ENCODE measurements around the gene ADGRL3. TPM values are rescaled to one million over a fixed set of nuclear protein-coding genes. Genes with fewer than 3 reads are reported as not detected.

ADGRL3 gene
- total and polyA plus RNA-seq, 7 donors: under 0.01 to 11.9 (median 5.4) TPM

DNA sequence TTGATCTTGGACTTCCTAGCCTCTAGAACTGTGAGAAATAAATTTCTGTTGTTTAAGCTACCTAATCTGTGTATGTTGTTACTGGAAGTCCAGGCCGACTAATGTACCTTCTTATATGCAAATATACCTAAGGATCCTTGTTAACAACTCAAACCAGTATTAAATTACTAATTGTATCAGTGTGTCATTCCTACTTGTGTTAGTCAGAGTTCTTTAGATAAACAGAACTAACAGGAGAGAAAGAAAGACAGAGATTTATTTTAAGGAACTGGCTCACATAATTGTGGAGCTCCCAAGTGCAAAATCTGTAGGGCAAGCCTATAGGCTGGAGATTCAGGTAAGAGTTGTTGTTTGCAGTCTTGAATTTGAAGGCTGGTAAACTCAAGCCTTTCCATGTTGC lies 120.0 kb downstream of the ADGRL3 start:
- no peak overlapping the region for H3K27ac ChIP-seq
- DNase-seq: no peak
- H3K36me3 ChIP-seq: no peaks in the 10 kb centered on the region
- TF ChIP-seq EP300 (IDR thresholded peaks at IDR 0.05) (no peak), POLR2A (IDR thresholded peaks at IDR 0.05) (no peak), POLR2AphosphoS5 (IDR thresholded peaks at IDR 0.05) (no peak)
- TF ChIP-seq, protein P1, sequence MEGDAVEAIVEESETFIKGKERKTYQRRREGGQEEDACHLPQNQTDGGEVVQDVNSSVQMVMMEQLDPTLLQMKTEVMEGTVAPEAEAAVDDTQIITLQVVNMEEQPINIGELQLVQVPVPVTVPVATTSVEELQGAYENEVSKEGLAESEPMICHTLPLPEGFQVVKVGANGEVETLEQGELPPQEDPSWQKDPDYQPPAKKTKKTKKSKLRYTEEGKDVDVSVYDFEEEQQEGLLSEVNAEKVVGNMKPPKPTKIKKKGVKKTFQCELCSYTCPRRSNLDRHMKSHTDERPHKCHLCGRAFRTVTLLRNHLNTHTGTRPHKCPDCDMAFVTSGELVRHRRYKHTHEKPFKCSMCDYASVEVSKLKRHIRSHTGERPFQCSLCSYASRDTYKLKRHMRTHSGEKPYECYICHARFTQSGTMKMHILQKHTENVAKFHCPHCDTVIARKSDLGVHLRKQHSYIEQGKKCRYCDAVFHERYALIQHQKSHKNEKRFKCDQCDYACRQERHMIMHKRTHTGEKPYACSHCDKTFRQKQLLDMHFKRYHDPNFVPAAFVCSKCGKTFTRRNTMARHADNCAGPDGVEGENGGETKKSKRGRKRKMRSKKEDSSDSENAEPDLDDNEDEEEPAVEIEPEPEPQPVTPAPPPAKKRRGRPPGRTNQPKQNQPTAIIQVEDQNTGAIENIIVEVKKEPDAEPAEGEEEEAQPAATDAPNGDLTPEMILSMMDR (IDR thresholded peaks at IDR 0.05): no peak
- H3K4me1 ChIP-seq: peaks cover 0 to 8% (median 0%) of the 10 kb centered on the region in 4 donors
- H3K4me3 ChIP-seq: no peak overlapping the region
- no peaks in the 10 kb centered on the region for H3K27me3 ChIP-seq
- intact Hi-C loops (cut with DNase I): no loop called here
- peaks cover 0 to 3% (median 1%) of the 10 kb centered on the region in 4 donors for H3K9me3 ChIP-seq
- WGBS, 2 donors: 78 to 82% methylated on average over 1 of the region's 1 CpG

DNA sequence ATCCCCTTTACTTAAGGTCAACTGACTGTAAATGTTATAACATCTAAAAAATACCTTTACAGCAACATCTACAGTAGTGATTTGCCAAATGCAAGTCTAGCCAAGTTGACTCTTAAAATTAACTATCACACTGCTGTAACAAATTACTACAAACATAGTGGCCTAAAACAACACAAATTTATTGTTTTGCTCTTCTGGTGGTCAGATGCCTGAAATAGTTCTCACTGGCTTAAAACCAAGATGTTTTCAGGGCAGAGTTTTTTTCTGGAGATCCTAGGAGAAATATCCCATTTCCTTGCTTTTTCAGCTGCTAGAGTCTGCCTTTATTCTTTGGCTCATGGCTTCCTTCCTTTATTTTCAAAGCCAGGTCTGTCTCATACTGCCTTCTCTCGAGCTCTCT lies 120.5 kb downstream of the ADGRL3 start:
- no peaks in the 10 kb centered on the region for H3K27me3 ChIP-seq
- peaks cover 0 to 8% (median 0%) of the 10 kb centered on the region in 4 donors for H3K4me1 ChIP-seq
- no peak overlapping the region for H3K27ac ChIP-seq
- intact Hi-C loops (cut with DNase I): no loop called here
- H3K9me3 ChIP-seq: peaks cover 0 to 3% (median 1%) of the 10 kb centered on the region in 4 donors
- 75 to 80% methylated on average over 1 of the region's 1 CpG for WGBS, 2 donors
- H3K4me3 ChIP-seq: no peak overlapping the region
- H3K36me3 ChIP-seq: no peaks in the 10 kb centered on the region
- no peak for DNase-seq
- TF ChIP-seq, protein P1 (IDR thresholded peaks at IDR 0.05): no peak
- TF ChIP-seq POLR2AphosphoS5 (IDR thresholded peaks at IDR 0.05) (no peak), POLR2A (IDR thresholded peaks at IDR 0.05) (no peak), EP300 (IDR thresholded peaks at IDR 0.05) (no peak)

DNA sequence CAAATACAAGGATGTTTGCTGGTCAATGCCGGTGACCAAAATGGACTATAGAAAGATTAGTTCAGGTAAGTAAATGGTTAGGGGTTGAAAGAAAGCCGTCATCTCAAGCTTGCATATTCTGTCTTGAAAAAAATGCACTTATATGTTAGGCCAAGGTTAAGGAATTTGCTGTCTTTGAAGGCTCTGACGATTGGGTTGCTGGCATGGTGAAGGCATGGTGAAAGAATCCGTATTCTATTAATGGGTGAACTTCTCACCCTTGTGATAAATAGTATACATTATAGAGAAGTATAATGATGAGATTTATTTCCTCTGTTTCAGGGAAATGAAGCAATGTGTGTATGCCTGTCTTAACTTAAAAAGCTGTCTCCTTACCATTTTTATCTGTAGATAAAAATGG lies 132.6 kb downstream of the ADGRL3 start:
- intact Hi-C loops (cut with DNase I): no loop called here
- 70 to 85% methylated on average over 4 of the region's 4 CpGs for WGBS, 2 donors
- H3K9me3 ChIP-seq: no peaks in the 10 kb centered on the region
- H3K4me3 ChIP-seq: no peak overlapping the region
- no peaks in the 10 kb centered on the region for H3K36me3 ChIP-seq
- TF ChIP-seq, protein P1 (IDR thresholded peaks at IDR 0.05): no peak
- TF ChIP-seq POLR2AphosphoS5 (IDR thresholded peaks at IDR 0.05): no peak
- no peak for TF ChIP-seq POLR2A (IDR thresholded peaks at IDR 0.05)
- TF ChIP-seq EP300 (IDR thresholded peaks at IDR 0.05): no peak
- H3K27me3 ChIP-seq: no peaks in the 10 kb centered on the region
- no peak for DNase-seq
- H3K27ac ChIP-seq: no peak overlapping the region
- H3K4me1 ChIP-seq: no peaks in the 10 kb centered on the region

DNA sequence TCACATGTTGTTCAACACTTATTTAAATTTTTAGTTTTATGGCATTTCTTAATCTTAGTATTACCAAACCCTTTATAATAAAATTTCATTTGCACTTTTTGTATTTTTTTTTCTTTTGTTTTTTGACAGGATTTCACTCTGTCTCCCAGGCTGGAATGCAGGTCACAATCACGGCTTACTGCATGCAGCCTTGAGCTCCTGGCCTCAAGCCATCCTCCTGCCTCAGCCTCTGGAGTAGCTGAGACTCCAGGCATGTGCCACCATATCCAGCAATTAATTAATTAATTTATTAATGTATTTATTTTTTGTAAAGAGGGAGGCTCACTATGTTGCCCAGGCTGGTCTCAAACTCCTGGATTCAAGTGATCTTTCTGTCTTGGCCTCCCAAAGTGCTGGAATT lies 133.4 kb downstream of the ADGRL3 start:
- no peak for DNase-seq
- no peak for TF ChIP-seq POLR2A (IDR thresholded peaks at IDR 0.05)
- no peak for TF ChIP-seq POLR2AphosphoS5 (IDR thresholded peaks at IDR 0.05)
- Histone ChIP-seq H3K36me3 (no peaks in the 10 kb centered on the region), H3K4me1 (no peaks in the 10 kb centered on the region), H3K27me3 (no peaks in the 10 kb centered on the region), H3K4me3 (no peak overlapping the region), H3K27ac (no peak overlapping the region), H3K9me3 (no peaks in the 10 kb centered on the region)
- intact Hi-C loops (cut with DNase I): no loop called here
- 81 to 88% methylated on average over 1 of the region's 1 CpG for WGBS, 2 donors

DNA sequence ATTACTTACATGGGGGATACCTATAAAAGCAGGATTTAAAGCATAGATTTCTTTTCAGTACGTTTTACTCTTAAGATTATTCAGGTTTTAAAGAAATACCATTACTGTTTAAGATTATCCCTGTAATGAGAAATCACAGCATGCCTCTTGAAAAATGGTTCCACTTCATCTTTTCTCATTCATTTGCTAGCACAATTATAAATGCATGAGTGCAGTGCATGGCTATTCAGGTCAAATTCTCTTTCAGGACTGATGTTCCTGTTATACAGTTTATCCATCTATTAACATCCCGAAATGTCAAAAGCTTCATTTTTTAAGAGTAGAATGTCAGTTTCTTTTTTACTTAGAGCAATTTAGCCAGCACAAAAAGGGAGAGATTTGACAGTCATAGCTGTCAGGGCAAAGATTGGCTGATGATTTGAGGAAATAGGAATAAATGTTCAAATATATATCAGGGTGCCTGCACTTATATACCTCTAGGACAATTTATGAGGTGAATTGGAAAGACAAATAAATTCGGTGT lies 135.2 kb downstream of the ADGRL3 start:
- H3K27me3 ChIP-seq: no peaks in the 10 kb centered on the region
- H3K4me1 ChIP-seq: no peaks in the 10 kb centered on the region
- WGBS, 2 donors: 72 to 79% methylated on average over 3 of the region's 3 CpGs
- H3K36me3 ChIP-seq: no peaks in the 10 kb centered on the region
- no peak for DNase-seq
- H3K4me3 ChIP-seq: no peak overlapping the region
- no peaks in the 10 kb centered on the region for H3K9me3 ChIP-seq
- TF ChIP-seq POLR2AphosphoS5 (IDR thresholded peaks at IDR 0.05) (no peak), EP300 (IDR thresholded peaks at IDR 0.05) (no peak), POLR2A (IDR thresholded peaks at IDR 0.05) (no peak)
- TF ChIP-seq, protein P1 (IDR thresholded peaks at IDR 0.05): no peak
- no peak overlapping the region for H3K27ac ChIP-seq
- intact Hi-C loops (cut with DNase I): no loop called here
